Iris pigment epithelial cell (primary cell): ENCODE results near the gene TAF11L10.
"Not testable (repeated sequence)": the region's sequence is repeated elsewhere in the genome, so short reads cannot be mapped to it uniquely, and the experiment has no call there.

Experiments used
- DNase-seq: peaks from one replicate; pipeline ENCODE4 v3.0.0-alpha.2; 2011; ENCODE audit warnings: low read depth

TAF11L10 gene

DNA sequence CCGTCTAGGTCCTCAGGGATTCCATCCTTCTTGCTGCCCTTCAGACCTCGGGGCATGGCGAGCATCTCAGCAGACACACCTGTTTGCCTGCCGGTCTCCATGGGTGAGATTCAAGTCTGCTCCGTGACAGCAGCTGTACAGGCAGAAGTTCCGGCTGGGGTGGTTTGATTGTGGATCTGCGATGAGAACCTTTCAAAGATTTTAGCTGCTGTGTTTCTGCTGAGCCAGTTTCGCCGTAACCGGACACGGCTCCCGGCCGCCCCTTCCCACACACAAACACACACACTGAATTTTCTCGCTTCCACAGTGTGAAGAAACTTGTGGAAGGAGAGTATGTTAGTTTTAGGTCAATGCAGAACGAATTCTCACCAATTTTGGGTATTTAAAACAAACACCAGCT is at the start of gene TAF11L10:
Gene TAF11L10 (minus strand): TSS at position 101 of the 400 bp plus-strand sequence.
- not testable (repeated sequence) for DNase-seq

- DNase-seq, result no peak
These were observed 36.5 kb upstream of the TAF11L10 start, which contains the start of gene TAF11L14 for GRCh38 chr5:17634160-17634559. Gene TAF11L14, plus strand, starts transcription at chr5:17634460.

- DNase-seq, result not testable (repeated sequence)
These were observed 34.2 kb upstream of the TAF11L10 start, which contains the start of gene TAF11L13 for GRCh38 chr5:17631788-17632187. Gene TAF11L13, plus strand, starts transcription at chr5:17632088.

DNA sequence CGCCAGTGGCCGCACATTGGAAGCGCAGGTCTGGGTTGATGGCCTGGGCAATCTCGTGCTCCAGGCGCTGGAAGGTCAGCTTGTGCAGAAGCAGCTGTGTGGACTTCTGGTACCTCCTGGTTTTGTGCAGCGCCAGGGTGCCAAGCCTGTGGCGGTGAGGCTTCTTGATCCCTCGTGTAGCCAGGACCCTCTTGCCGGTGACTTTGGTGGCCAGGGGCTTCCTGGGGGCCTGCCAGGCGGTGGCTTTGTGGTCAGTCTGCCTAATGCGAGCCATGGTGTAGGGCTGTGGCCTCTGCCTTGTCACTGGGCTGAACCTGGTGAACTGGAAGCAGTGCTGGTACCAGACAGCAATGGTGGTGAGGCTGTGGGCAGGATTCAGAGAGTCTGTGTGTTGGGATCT is 28.1 kb upstream of the TAF11L10 start:
- DNase-seq, result no peak

DNA sequence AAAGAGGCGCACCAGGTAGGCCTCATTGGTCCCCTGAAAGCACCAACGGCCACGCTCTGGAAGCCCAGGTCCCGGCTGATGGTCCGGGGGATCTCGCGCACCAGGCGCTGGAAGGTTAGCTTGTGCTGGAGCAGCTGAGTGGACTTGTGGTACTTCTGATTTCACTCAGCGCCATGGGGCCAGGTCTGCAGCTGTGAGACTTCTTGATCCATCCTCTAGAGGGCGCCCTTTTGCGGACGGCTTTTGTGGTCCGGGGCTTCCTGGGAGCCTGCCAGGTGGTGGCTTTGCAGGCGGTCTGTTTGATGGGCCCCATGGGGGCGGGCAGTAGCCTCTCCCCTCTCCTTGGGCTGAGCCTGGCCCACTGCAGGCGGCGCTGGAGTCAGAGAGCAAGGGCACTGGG is 23.0 kb upstream of the TAF11L10 start:
- DNase-seq, result no peak

DNA sequence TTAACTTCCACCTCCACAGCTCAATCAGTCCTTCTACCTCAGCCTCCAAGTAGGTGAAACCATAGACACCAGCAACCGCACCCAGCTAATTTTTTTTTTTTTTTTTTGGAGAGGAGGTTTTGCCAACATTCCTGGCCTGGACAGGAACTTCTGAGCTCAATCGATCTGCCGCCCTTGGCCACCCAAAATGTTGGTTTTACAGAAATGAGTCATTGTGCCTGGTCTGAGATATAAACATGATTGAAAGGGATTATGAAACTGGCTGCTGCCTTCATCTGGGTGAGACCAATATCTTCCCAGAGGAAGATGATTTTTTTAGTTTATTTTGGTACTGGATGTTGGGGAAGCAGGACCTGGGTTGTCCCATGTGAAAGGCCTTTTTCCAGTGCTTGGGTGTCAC is 21.7 kb upstream of the TAF11L10 start:
- no peak for DNase-seq

GRCh38 chr5:17614872-17615605 is 17.4 kb upstream of the TAF11L10 start:
- no peak for DNase-seq

GRCh38 chr5:17610092-17610491 is 12.5 kb upstream of the TAF11L10 start, which contains the start of gene TAF11L12:
Gene TAF11L12, plus strand, starts transcription at chr5:17610392.
- not testable (repeated sequence) for DNase-seq

DNA sequence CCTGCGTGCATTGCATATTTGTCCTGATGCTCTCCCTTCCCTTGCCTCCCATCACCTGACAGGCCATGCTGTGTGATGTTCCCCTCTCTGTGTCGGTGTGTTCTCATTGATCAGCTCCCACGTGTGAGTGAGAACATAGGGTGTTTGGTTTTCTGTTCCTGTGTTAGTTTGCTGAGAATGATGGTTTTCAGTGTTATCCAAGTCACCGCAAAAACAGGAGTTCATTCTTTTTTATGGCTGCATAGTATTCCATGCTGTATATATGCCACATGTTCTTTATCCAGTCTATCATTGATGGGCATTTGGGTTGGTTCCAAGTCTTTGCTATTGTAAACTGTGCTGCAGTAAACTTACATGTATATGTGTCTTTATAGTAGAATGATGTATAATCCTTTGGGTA is 9.8 kb upstream of the TAF11L10 start:
- not testable (repeated sequence) for DNase-seq

- DNase-seq, result no peak
These were observed 7.3 kb upstream of the TAF11L10 start for GRCh38 chr5:17604951-17605350.

DNA sequence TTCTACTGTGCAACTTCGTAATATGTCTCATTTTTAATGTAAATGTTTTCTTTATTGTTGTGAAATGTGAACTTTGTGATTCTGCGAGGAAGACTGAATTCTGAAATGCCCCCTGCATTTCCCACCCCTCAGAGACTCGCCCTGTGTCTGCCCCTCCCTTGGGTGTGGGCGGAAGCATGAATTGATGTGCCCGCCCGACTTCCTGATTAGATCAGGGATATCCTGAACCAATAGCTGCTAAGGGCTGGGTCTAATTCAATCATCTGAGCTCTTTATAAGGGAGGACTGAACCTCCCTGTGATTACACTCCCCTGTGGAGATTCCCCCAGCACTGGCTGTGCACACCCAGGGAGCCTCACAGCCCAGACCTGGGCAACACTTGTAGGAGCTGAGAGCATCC is 6.3 kb upstream of the TAF11L10 start, which contains the start of gene TAF11L11:
Gene TAF11L11 (plus strand): TSS at position 304 of the 400 bp plus-strand sequence.
- not testable (repeated sequence) for DNase-seq

GRCh38 chr5:17594255-17594654 is 3.4 kb downstream of the TAF11L10 start, which contains the start of gene TAF11L9:
Gene TAF11L9, minus strand, starts transcription at chr5:17594394.
- not testable (repeated sequence) for DNase-seq

GRCh38 chr5:17590860-17591259 is 6.8 kb downstream of the TAF11L10 start, which contains the start of gene TAF11L8:
Gene TAF11L8, minus strand, starts transcription at chr5:17590960.
- not testable (repeated sequence) for DNase-seq

GRCh38 chr5:17585658-17586057 is 12.0 kb downstream of the TAF11L10 start, which contains the start of gene TAF11L7:
Gene TAF11L7, minus strand, starts transcription at chr5:17585758.
- not testable (repeated sequence) for DNase-seq
